Endothelial cell of hepatic sinusoid (primary cell): ENCODE data around the gene SUCLG2.

ENCODE experiments used
- in situ Hi-C: cut with HindIII; loops from 2 replicates; pipeline ENCODE4 v1.10.0; 2017; ENCODE audit warnings: low sequenced_read_pairs

The SUCLG2 gene, protein sequence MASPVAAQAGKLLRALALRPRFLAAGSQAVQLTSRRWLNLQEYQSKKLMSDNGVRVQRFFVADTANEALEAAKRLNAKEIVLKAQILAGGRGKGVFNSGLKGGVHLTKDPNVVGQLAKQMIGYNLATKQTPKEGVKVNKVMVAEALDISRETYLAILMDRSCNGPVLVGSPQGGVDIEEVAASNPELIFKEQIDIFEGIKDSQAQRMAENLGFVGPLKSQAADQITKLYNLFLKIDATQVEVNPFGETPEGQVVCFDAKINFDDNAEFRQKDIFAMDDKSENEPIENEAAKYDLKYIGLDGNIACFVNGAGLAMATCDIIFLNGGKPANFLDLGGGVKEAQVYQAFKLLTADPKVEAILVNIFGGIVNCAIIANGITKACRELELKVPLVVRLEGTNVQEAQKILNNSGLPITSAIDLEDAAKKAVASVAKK

DNA sequence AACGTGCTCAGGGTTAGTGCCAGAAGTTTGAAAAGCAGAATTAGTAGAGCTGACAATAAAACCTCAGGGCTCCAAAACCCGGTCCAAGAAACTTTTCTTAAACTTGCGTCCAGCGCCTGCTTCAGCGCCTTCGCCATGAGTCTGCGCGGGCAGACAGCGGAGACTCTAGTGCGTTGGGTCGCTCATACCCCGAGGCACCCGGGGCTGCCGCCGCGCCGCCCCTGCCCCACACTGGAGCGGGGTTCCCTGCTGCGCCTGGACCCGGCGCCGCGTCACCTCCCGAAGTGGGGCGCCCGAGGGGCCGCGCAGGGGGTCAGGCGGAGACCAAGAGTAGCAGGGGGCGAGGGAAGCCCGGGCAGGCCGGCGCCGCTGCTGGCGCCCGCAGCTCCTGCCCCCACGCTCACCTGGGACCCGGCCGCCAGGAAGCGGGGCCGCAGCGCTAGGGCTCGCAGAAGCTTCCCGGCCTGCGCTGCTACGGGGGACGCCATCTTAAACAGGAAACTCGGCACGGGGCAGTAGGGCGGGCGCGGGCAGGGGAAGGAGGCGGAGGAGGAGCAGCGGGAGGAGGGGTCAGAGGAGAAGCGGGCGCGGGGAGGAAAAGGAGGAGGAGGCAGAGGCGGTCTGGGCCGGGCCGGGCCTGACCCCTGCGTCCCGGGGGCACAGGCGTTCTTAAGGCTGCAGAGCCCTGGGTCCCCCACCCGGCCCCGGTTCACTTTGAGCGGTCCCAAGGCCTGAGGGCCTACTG, at the start of gene SUCLG2:
TSS of gene SUCLG2 (minus strand) at position 514 of the 745 bp plus-strand sequence. CDS start at position 488, 26 bp downstream.
- in situ Hi-C loops = no loop called here

DNA sequence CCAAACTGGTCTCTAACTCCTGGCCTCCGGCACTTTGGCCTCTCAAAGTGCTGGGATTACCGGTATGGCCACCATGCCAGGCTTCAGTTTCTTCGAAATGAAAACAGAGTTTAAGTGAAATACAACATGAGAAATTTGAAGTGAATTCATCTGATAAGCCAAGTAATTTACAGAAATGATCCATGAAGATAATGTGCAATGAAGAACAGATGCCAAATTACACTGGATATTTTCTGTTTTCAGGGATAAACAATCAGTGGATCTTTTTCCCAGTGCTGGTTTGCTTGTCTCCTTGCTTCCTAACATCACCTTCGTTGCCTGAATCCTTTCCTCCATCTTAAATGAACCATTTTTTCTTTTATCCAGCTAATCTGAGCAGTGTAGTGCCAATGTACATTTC, 46.2 kb upstream of the SUCLG2 start:
- in situ Hi-C loops = no loop called here

DNA sequence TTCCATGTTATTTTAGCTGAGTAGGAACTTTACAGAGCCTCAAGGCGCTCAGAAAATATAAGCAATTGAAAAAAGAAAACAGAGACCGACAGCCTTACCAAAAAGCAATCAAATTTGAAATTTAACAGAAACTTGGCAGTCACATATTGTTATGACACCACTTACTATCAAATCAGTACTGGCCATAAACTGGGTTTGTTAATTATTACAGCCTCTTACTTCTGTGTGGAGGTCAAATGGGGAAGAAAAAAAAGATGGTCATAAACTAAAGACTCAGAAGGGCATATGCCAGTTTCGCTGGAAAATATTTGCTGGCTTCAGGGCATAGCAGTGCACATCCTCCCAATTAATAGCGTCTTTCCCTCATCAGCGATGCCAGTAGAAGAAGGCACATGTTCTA, 45.5 kb upstream of the SUCLG2 start:
- in situ Hi-C loops = no loop called here

DNA sequence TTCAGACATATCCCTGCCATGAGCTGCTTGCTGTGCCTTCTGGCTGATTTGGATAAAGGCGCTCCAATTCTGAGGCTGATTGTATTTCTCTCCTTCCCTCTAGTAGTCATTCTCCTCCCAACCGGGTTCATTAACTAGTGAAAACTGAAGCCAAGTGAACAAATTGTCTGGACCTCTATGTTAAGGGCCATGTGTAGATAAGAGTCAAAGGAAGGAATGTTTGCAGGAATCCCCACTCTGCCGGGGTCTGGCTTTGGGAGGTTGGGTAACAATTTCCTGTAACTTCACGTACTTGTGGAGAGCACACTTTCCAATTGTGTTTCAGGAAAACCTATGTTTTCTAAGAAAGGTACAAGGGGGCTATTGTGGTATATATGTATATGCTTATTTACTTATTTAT, 38.2 kb upstream of the SUCLG2 start:
- in situ Hi-C loops = no loop called here

DNA sequence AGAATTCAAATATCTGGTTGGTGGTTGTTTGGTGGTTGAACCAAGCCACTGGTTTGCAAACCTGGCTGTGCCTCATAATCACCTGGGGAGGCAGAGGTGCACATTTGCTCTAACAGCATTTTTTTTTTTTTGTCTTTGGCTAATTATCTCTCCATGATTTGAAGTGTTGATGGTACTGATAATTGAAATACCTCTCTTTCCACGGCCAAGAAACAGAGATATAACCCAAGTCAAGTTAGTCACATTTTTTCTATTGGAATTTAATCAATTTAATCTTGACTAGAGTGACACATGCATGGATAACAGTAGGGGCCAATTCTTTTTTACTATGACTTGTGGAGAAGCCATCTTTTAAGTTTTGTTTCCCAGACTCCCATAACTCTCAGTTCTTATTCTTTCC, 37.5 kb upstream of the SUCLG2 start:
- in situ Hi-C loops = no loop called here

DNA sequence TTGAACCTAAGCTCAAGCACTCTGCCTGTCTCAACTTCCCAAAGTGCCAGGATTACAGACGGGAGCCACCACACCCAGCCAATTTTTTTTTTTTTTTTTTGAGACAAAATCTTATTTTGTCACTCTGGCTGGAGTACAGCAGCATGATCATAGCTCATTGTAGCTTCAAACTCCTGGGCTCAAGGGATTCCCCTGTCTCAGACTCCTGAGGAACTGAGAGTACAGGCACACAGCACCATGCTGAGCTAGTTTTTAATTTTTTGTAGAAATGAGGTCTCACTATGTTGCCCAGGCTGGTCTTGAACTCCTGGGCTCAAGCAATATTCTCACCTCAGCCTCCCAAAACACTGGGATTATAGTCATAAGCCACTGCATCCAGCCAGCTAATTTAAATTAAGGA, 36.8 kb upstream of the SUCLG2 start:
- in situ Hi-C loops = no loop called here

DNA sequence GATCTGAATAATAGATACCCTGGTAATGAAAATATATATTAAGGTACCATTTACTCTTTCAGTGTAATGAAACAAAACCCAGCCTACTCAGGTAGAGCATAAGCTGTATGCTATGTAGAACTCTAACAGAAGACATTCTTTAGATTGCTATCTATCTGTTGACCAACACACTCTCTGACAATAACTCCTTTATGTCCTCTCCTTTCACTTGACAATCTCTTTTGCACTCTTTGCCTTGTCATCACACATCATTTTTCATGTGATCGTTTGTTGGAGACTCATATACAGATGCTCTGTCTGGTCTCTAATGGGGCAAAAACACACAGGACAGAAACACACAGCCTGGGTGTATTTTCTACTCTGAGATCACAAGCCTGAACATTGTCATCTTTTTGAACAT, 35.4 kb upstream of the SUCLG2 start:
- in situ Hi-C loops = no loop called here

DNA sequence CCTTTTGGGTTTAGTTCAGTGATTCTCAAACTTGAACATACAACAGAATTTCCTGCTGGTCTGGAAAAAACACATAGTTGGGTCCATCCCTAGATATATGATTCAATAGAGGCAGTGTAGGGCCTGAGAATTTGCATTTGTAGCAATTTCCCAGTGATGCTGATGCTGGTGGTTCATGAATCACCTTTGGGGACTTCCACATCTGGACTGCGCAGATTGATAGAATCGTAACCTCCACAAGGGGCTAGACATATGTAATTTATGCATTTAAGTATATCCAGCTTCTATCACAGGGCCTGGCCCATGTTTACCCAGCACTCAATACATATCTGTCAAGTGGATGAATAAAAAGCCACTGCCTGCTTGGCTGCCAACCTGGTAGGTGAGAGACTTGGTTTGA, 33.8 kb upstream of the SUCLG2 start:
- in situ Hi-C loops = no loop called here

DNA sequence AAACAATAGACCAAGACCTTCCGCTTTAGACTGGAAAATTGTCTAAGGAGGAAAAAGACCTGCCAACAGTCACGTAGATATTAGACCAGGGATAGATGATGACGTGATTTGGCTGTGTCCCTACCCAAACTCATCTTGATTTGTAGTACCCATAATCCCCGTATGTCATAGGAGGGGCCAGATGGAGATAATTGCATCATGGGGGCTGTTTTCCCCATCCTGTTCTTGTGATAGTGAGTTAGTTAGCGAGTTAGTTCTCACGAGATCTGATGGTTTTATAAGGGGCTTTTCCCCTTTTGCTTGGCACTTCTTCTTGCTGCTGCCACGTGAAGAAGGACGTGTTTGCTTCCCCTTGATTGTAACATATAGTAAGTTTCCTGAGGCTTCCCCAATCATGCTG, 31.7 kb upstream of the SUCLG2 start:
- in situ Hi-C loops = no loop called here

DNA sequence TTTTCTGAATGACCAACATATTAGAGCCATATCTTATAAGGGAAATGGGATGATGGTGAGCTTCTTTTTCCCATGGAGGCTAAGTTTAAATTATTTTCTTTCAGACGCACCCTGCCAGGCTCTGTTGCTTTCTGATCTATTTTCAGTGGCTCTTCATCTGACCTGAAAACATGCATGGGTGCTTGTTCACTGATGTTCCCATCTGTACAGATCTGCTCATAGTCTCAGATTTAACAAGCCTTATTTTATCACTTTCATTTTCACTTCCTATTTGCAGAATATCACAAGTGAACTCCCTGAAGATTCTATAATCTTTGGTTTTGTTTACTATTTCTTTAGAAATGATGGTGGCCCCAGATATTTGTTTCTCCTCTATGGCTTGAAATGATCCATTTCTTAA, 31.1 kb upstream of the SUCLG2 start:
- in situ Hi-C loops = no loop called here

DNA sequence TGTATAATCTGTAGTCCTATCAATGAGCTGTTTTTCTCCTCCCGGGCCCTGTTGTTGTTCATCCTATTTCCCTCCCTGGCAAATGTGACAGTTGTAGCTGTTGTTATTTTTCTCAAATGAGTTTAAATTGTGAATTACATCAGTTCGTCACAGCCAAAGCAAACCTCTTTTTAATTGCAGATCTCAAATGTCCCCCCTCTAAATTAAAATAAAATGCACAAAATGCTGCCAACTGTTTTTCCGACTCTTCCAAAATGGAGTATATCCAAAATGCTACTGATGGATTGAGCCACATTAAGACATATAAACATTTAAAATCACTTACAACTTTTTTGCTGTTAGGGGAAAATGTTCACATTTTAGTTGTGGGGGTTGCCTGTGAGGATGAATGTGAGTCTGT, 29.8 kb upstream of the SUCLG2 start:
- in situ Hi-C loops = no loop called here

DNA sequence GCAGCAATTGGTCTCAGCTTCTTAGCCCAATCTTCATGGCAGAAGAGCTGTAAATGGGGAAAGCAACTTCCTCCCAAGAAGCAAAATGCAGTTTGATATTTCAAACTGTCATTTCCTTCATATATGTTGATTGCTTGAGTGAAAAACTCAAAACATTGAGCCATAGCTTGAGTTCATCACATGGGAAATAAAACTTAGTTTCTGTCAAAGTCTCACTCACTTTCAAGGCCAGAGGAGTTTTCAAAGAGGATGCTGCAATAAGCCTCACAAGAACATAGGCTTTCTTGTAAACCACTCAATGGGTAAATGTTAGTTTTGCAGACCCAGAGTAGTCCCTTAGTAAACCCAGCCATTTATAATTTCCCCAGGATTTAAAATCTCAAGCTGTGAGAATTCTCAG, 29.1 kb upstream of the SUCLG2 start:
- in situ Hi-C loops = no loop called here

DNA sequence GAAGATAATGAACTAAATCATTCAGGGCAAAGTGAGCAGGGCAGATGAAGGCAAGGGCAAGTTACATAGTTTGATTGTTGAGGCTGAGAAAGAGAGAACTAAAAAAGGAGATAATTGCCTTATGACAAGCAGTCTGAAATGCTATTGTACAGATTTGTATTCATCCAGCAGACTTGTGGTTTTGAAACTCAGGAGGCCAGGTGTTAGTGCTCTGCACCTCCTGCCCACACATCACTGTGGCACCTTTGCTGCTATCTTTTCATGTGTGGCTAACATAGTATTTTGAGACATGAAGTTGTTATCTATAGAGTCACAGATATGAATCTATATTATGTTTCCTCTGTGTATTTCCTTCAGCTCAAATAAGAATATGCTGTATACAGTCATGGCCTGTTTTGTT, 24.3 kb upstream of the SUCLG2 start:
- in situ Hi-C loops = no loop called here

DNA sequence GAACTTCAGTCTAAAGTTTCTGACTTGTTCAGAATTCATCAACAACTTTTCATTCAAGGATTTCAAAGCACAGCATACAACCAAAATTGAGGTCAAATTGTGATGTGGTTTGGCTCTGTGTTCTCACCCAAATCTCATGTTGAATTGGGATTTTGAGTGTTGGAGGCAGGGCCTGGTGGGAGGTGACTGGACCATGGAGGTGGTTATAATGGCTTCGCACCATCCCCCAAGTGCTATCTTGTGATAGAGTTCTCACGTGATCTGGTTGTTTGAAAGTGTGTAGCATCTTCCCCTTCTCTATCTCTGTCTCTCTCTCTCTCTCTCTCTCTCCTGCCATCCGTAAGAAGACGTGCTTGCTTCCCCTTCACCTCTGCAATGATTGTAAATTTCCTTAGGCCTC, 19.6 kb upstream of the SUCLG2 start:
- in situ Hi-C loops = no loop called here

DNA sequence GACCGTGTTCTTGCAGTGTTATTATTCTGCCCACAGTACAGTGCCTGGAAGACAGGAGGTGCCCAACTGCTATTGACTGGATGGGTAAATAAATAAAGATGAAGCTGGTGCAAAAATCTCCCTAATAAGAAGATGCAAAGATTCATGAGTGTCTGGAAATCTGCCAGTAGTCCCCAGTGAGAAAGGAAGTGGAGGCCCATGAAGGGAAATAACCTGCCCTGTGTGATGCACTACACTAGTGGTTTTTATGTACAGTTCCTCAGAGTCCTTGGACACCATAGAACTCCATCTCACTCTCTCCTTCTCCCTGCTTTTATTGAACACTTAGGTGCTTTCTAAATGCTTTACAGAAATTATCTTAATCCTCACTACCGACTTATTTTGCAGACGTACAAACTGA, 8.3 kb upstream of the SUCLG2 start:
- in situ Hi-C loops = no loop called here

DNA sequence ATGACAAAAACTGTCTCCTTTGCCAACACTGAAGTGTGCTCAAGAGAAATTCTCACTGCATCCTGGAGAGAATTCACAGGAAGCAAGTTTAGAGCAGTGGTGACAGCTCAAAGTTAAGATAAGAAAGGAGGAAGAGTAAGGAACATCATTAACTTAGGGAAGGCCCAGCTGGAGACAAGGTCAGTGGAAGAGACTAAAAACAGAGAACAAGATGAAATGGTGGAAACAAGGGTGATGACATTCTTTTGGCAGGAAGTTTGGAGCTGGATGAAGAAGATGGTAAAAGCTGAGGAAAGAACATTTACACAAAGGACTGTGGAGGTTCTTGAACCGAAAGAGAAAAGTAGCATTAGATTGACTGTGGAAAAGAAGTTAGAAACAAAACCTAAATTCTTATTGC, 6.7 kb upstream of the SUCLG2 start:
- in situ Hi-C loops = no loop called here

DNA sequence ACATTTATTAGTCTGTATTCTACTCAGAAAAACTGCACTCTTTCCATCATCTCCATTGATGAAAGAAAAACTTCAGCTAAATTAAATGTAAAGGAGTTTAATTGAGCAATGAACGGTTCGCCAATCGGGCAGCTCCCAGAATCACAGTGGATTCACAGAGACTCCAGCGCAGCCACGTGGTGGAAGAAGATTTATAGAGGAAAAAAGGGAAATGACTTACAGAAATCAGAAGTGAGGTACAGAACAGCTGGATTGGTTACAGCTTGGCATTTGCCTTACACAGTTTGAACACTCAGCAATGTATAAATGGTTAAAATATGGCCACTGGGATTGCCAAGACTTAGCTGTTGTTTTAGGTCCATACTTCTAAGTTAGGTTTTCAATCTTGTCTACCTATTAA, 2.8 kb upstream of the SUCLG2 start:
- in situ Hi-C loops = no loop called here

DNA sequence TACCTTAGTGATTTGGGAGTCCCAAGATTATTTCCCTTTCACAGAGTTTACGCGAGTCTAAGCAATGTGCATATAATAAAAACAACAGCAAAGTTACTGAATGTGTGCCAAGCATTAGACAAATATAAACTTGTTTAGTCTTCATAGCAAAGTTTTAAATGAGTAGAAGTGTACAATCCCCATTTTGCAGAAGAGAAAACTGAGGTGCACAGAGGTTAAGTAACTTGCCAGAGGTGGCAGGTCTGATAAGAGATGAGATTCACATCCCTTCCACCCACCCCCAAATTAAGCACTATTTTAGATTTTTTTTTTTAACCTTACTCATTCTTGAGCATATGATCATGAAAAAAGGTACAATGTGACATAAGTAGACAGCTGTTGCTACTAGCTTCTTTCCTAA, 2.2 kb upstream of the SUCLG2 start:
- in situ Hi-C loops = no loop called here

DNA sequence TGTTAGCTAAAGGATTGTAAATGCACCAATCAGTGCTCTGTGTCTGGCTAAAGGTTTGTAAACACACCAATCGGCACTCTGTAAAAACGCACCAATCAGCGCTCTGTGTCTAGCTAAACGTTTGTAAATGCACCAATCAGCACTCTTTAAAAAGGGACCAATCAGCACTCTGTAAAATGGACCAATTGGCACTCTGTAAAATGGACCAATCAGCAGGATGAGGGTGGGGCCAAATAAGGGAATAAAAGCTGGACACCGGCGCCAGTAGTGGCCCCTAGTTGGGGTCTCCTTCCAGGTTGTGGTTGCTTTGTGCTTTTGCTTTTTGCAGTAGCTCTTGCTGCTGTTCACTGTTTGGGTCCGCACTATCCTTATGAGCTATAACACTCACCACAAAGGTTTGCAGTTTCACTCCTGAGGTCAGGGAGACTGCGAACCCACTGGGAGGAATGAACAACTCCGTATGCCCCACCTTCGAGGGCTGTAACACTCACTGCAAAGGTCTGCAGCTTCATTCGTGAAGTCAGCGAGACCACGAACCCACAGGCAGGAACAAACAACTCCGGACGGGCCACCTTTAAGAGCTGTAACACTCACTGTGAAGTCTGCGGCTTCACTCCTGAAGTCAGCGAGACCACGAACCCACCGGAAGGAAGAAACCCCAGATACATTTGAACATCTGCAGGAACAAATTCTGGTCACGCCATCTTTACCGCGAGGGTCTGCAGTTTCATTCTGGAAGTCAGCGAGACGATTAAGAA, 1.1 kb upstream of the SUCLG2 start:
- in situ Hi-C loops = no loop called here

DNA sequence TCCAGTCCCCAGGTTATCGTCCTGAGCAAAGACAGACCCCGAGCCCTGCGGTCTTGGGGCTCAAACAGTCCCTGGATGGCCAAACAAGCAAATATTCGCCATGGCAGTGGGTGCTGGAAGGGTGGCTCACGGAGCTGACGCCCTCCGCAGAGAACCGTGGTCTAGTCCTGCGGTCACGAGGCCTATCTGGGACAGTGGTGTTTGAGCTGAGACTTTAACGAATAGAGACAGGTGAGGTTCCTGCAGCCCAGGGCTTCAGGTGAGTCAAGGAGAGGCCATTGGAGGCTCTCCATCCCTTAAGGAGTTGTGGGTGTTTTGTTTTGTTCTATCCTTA, 399 bp upstream of the SUCLG2 start:
- in situ Hi-C loops = no loop called here

DNA sequence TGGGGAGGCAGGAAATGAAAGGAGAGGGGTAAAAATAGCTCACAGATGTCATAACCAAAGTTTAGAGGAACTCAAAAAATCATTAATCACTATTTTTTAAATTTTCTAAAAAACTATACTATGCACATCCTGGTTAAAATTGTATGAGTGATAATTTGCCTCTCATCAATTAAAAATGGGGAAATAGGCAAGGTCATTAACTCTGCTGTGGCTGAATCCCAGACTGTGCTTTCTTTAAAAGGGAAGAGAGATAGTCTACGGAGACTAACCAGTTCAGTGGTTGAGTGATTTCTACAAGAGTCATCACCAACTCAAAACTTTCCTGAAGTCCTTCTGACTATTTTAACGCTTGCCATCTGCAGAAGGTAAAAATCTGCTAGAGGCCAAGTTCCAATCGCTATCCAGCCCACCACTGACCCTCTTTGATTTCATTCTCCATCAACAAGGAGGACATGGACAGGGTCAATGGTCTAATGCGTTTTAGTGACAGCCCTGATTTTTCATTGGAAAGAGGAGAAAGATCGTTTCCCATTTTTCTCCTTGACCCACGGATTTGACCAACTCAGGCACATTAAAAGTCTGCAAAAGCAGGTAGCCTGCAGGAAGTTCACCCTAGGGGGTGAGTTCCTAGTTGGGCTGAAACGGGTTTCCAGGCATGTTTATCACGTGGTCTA, 850 bp downstream of the SUCLG2 start:
- in situ Hi-C loops = no loop called here
